HepG2 (cell line): ENCODE measurements around the gene METTL13. TPM values are rescaled to one million over a fixed set of nuclear protein-coding genes. Genes with fewer than 3 reads are reported as not detected.

Source experiments
- IRF2 ChIP-seq: IDR thresholded peaks from 2 replicates; pipeline ENCODE4 v1.6.1; 2018; ENCODE audit warnings: missing genetic modification reagents, missing compliant biosample characterization
- RBM39 ChIP-seq: fragments of 200-400 bp; formaldehyde crosslinking; IDR thresholded peaks from one replicate; pipeline ENCODE4 v1.6.1; 2018; ENCODE audit warnings: antibody characterized with exemption, mild to moderate bottlenecking, low read depth, low read length; ENCODE audit not compliant: poor library complexity, severe bottlenecking
- ZNF350 ChIP-seq: sonication (generic); formaldehyde crosslinking; IDR thresholded peaks from 2 replicates; pipeline ENCODE4 v1.4.0; 2020; ENCODE audit warnings: mild to moderate bottlenecking, low read depth, missing genetic modification reagents, borderline replicate concordance
- ZNF619 ChIP-seq: sonication (generic); formaldehyde crosslinking; IDR thresholded peaks from 2 replicates; pipeline ENCODE4 v1.4.0; 2020; ENCODE audit warnings: mild to moderate bottlenecking, missing genetic modification reagents
- ZNF878 ChIP-seq: sonication (generic); formaldehyde crosslinking; IDR thresholded peaks from 2 replicates; pipeline ENCODE4 v1.8.1; 2023; ENCODE audit warnings: mild to moderate bottlenecking, missing genetic modification reagents, moderate library complexity
- polyA plus RNA-seq, 8 experiments: library from polyadenylated mRNA; depleted of rRNA in 3 of 8; stranded (reverse) in 7 of 8; unstranded in 1 of 8; fragments of >200 nt; fragmentation: Illumina TruSeq in 4 of 8; extraction: Trizol in 4 of 8; gene quantifications; 2 replicates each; pipeline versions ENCODE4 v1.2.1 to v1.2.3, GENCODE V29; 2011 to 2016; ENCODE audit warnings: low read depth in 4 of 8, missing spikeins in 1 of 8, mixed read lengths in 1 of 8; ENCODE audit not compliant: insufficient read depth in 1 of 8
- total RNA-seq, 5 experiments: library from RNA; depleted of rRNA; stranded (reverse); fragments of >200 nt; fragmentation: Illumina TruSeq; extraction: Trizol; gene quantifications; 2 replicates each; pipeline ENCODE4 v1.2.3, GENCODE V29; 2016; ENCODE audit warnings: low read depth in 1 of 5
- TF ChIP-seq, protein P1 (sequence below): sonication (generic); formaldehyde crosslinking; IDR thresholded peaks from 2 replicates; pipeline ENCODE4 v1.4.0; 2020; ENCODE audit warnings: missing genetic modification reagents, borderline replicate concordance
- TF ChIP-seq, protein P2 (sequence below): sonication (generic); formaldehyde crosslinking; IDR thresholded peaks from 2 replicates; pipeline ENCODE4 v1.4.0; 2020; ENCODE audit warnings: low read depth, missing genetic modification reagents

Gene METTL13
- total and polyA plus RNA-seq, 2 of the 13 experiments (the other 11 are each of a cell fraction or from before 2014, with no cell fraction given): 18.6 to 22.8 TPM

DNA sequence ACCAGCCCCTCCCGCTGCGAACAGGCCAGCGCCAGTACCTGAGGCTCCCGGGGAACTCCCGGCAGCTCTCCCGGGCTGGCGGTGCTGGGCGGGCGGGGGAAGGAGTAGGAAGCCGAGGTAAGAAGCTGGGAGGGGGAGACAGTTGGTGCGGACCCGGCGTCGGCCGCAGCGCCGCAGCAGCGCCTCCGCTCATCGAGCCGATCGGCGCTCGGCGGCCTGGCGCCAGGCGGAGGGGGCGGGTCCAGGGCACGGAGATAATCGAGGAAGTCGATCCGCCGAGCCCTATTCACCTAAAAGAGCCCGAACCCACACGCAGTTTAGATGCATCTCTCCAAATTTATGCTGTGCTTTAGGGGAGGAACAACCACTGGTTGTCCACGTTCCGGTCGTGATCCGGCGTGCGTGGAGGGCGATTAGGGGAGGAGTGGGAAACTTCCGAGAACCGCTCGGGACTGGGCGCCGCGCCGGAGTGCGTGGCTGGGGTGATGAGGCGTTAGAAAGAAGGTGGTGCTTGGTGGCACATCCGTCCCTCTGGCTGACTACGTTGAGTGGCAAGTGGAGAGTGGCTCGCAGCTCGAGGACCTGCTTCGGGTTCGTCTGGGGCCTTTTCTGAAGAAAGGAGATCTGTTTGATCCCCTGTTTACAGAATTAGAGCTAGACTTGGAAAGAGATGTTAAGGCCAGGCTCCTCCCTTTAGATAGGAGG, 39.4 kb upstream of the METTL13 start, which contains the start of gene VAMP4 (continued):
- peak; percentile 70; the same call in 1 of the 2 replicates for TF ChIP-seq ZNF350 (CRISPR knock-in tag)
- TF ChIP-seq RBM39: peak; percentile 94
- TF ChIP-seq, protein P1, sequence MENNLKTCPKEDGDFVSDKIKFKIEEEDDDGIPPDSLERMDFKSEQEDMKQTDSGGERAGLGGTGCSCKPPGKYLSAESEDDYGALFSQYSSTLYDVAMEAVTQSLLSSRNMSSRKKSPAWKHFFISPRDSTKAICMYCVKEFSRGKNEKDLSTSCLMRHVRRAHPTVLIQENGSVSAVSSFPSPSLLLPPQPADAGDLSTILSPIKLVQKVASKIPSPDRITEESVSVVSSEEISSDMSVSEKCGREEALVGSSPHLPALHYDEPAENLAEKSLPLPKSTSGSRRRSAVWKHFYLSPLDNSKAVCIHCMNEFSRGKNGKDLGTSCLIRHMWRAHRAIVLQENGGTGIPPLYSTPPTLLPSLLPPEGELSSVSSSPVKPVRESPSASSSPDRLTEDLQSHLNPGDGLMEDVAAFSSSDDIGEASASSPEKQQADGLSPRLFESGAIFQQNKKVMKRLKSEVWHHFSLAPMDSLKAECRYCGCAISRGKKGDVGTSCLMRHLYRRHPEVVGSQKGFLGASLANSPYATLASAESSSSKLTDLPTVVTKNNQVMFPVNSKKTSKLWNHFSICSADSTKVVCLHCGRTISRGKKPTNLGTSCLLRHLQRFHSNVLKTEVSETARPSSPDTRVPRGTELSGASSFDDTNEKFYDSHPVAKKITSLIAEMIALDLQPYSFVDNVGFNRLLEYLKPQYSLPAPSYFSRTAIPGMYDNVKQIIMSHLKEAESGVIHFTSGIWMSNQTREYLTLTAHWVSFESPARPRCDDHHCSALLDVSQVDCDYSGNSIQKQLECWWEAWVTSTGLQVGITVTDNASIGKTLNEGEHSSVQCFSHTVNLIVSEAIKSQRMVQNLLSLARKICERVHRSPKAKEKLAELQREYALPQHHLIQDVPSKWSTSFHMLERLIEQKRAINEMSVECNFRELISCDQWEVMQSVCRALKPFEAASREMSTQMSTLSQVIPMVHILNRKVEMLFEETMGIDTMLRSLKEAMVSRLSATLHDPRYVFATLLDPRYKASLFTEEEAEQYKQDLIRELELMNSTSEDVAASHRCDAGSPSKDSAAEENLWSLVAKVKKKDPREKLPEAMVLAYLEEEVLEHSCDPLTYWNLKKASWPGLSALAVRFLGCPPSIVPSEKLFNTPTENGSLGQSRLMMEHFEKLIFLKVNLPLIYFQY (CRISPR knock-in tag): peak; percentile 69; the same call in 1 of the 2 replicates
- 0 out of 2 replicates have a peak, but pooled peaks have one; percentile 19 for TF ChIP-seq ZNF878 (CRISPR knock-in tag)
- TF ChIP-seq, protein P2, sequence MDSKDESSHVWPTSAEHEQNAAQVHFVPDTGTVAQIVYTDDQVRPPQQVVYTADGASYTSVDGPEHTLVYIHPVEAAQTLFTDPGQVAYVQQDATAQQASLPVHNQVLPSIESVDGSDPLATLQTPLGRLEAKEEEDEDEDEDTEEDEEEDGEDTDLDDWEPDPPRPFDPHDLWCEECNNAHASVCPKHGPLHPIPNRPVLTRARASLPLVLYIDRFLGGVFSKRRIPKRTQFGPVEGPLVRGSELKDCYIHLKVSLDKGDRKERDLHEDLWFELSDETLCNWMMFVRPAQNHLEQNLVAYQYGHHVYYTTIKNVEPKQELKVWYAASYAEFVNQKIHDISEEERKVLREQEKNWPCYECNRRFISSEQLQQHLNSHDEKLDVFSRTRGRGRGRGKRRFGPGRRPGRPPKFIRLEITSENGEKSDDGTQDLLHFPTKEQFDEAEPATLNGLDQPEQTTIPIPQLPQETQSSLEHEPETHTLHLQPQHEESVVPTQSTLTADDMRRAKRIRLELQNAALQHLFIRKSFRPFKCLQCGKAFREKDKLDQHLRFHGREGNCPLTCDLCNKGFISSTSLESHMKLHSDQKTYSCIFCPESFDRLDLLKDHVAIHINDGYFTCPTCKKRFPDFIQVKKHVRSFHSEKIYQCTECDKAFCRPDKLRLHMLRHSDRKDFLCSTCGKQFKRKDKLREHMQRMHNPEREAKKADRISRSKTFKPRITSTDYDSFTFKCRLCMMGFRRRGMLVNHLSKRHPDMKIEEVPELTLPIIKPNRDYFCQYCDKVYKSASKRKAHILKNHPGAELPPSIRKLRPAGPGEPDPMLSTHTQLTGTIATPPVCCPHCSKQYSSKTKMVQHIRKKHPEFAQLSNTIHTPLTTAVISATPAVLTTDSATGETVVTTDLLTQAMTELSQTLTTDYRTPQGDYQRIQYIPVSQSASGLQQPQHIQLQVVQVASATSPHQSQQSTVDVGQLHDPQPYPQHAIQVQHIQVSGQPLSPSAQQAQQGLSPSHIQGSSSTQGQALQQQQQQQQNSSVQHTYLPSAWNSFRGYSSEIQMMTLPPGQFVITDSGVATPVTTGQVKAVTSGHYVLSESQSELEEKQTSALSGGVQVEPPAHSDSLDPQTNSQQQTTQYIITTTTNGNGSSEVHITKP (CRISPR knock-in tag): no peak
- peak; percentile 78 for TF ChIP-seq IRF2 (CRISPR knock-in tag)
- peak; percentile 86 for TF ChIP-seq ZNF619
